ENCODE measurements around the gene AK1. TPM values are rescaled to one million over a fixed set of nuclear protein-coding genes. Genes with fewer than 3 reads are reported as not detected.

The AK1 gene
- total RNA-seq, 2 donors from 2014 or later = 19.0 to 22.8 TPM

DNA sequence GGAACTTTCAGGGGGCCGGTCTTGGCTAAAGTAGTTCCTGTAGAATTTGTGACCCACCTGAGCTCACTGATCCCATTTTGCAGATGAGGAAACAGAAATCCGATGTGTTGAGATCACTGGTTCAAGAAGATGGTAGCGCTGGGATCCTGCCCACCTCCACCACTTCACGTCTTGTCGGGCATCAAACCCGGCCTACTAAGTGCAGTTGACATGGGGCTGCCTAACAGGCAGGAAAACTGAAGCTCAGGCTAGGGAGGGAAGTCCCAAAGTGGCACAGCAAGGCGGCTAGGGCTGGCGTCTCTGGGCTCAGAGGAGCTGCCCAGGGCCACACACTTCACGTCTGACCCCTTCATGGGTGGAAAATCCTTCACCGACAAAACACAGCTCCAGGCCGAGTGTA is 22.5 kb downstream of the AK1 start:
- Histone ChIP-seq H3K4me3 (ENCODE audit: low read length) (no peak overlapping the region), H3K9ac (ENCODE audit: extremely low read depth, low read length, poor library complexity, severe bottlenecking) (no peak overlapping the region), H3K36me3 (ENCODE audit: control insufficient read depth, insufficient read depth, low read length) (no peaks in the 10 kb centered on the region), H3K27ac (ENCODE audit: low read depth, low read length) (no peak overlapping the region), H3K4me1 (ENCODE audit: control insufficient read depth, insufficient read depth, low read length) (no peaks in the 10 kb centered on the region), H3K9me3 (ENCODE audit: control insufficient read depth, low read length) (no peaks in the 10 kb centered on the region), H3K27me3 (ENCODE audit: control insufficient read depth, insufficient read depth, low read length, poor library complexity, severe bottlenecking) (no peaks in the 10 kb centered on the region)
- Mint-ChIP-seq H3K4me3 (no peak overlapping the region), H3K4me1 (peaks cover 14% of the 10 kb centered on the region), H3K36me3 (ENCODE audit: low read depth) (no peaks in the 10 kb centered on the region), H3K27me3 (ENCODE audit: insufficient read depth) (no peaks in the 10 kb centered on the region), H3K9me3 (no peaks in the 10 kb centered on the region), H3K27ac (no peak overlapping the region)
- WGBS, 2 experiments (ENCODE audit: insufficient coverage in 1 of 2, insufficient read length in 1 of 2) = 94 to 96% methylated on average over 11 of the region's 11 CpGs
- TF ChIP-seq, protein P1, sequence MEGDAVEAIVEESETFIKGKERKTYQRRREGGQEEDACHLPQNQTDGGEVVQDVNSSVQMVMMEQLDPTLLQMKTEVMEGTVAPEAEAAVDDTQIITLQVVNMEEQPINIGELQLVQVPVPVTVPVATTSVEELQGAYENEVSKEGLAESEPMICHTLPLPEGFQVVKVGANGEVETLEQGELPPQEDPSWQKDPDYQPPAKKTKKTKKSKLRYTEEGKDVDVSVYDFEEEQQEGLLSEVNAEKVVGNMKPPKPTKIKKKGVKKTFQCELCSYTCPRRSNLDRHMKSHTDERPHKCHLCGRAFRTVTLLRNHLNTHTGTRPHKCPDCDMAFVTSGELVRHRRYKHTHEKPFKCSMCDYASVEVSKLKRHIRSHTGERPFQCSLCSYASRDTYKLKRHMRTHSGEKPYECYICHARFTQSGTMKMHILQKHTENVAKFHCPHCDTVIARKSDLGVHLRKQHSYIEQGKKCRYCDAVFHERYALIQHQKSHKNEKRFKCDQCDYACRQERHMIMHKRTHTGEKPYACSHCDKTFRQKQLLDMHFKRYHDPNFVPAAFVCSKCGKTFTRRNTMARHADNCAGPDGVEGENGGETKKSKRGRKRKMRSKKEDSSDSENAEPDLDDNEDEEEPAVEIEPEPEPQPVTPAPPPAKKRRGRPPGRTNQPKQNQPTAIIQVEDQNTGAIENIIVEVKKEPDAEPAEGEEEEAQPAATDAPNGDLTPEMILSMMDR (conservative IDR thresholded peaks at IDR 0.05) = no peak
- no peak for DNase-seq

DNA sequence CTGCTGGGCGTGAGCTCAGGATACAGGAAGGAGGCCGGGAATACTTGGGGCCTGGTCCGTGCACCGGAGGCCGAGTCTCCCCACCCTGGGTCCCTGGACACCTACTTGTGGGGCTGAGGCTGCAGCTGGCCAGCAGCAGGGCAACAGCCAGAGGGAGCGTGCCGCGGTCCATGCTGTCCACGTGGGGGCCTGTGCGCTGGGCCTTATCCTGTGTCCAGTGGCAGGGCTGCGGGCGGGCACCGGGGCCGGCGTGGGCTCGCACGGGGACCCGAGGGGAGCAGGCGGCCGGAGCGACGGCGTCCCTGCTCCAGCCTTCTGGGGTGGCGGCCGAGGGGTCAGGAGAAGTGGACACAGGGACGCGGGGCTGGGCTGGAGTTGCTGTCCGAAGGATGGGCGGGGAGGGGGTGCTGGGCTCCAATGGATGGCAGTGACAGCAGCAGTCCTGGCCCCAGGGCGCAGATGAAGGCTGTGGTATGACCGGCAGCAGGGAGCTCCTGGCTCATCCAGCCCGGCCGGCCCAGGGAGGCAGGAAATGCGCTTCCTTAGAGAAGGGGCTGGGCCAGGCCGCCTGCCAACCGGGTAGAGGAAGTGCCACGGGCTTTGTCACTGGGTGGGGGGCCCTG is 23.2 kb downstream of the AK1 start, which contains the start of gene ENG:
ENG (minus strand) TSS at position 475 of the 623 bp plus-strand sequence; CDS start at position 172, 303 bp downstream.
- no peaks in the 10 kb centered on the region for H3K4me1 ChIP-seq (ENCODE audit: control insufficient read depth, insufficient read depth, low read length)
- no peaks in the 10 kb centered on the region for H3K36me3 ChIP-seq (ENCODE audit: control insufficient read depth, insufficient read depth, low read length)
- no peak within 1 kb of the TSS for H3K9ac ChIP-seq (ENCODE audit: extremely low read depth, low read length, poor library complexity, severe bottlenecking)
- peak; percentile 83 for DNase-seq
- H3K4me3 ChIP-seq (ENCODE audit: low read length) = no peak within 1 kb of the TSS
- no peaks in the 10 kb centered on the region for H3K36me3 Mint-ChIP-seq (ENCODE audit: low read depth)
- 84 to 85% methylated on average over 6 to 36 of the region's 37 CpGs for WGBS, 2 experiments (ENCODE audit: insufficient coverage in 1 of 2, insufficient read length in 1 of 2)
- peaks cover 4% of the 10 kb centered on the region for H3K9me3 ChIP-seq (ENCODE audit: control insufficient read depth, low read length)
- H3K4me3 Mint-ChIP-seq = no peak within 1 kb of the TSS
- H3K27ac Mint-ChIP-seq = no peak within 1 kb of the TSS
- H3K9me3 Mint-ChIP-seq = peaks cover 2% of the 10 kb centered on the region
- TF ChIP-seq, protein P1 (conservative IDR thresholded peaks at IDR 0.05) = no peak
- H3K27ac ChIP-seq (ENCODE audit: low read depth, low read length) = no peak within 1 kb of the TSS
- H3K27me3 Mint-ChIP-seq (ENCODE audit: insufficient read depth) = no peaks in the 10 kb centered on the region
- no peaks in the 10 kb centered on the region for H3K27me3 ChIP-seq (ENCODE audit: control insufficient read depth, insufficient read depth, low read length, poor library complexity, severe bottlenecking)
- H3K4me1 Mint-ChIP-seq = peaks cover 14% of the 10 kb centered on the region

DNA sequence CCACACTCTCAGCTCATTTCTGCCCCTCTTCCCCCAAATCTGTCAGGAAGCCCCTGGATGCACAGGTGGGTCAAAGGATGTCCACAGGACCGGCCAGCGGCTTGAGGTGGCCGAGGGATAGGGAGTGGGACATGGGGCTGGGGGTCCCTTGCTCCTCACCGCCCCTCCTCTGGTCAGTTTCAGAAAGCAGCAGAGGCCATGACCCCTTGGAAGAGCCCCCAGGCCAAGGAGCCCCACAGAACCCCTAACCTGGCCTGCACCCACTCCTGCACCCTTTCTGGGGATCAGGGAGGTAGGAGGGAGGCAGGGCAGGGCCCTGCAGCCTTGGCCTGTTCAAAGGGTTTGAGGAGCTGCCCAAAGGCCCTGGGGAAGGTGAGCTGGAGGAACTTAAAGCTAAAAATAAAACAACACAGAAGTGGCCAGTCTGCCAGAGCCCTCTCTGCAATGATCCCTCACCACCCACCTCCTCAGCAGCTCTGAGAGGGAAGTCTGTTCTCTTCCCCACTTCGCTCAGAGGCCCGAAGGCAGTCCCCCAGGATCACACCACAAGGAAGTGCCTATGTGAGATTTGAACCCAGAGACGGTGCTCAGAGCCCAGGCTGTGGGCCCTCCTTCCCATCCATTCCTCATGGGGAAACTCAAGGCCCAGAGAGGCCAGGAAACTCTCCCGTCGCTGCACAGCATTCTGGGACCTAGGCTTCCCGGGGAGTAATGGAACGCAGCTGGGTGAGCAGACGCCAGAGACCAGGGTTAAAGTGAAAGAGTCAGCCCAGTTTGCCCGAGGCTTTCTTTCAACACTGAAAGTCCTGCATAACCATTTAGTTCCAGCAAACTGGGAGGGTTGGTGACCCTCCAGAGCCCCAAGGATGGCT is 23.9 kb downstream of the AK1 start:
- Mint-ChIP-seq H3K9me3 (peaks cover 10% of the 10 kb centered on the region), H3K27me3 (ENCODE audit: insufficient read depth) (no peaks in the 10 kb centered on the region), H3K36me3 (ENCODE audit: low read depth) (no peaks in the 10 kb centered on the region), H3K27ac (no peak overlapping the region), H3K4me3 (no peak overlapping the region), H3K4me1 (peaks cover 11% of the 10 kb centered on the region)
- Histone ChIP-seq H3K4me3 (ENCODE audit: low read length) (no peak overlapping the region), H3K9me3 (ENCODE audit: control insufficient read depth, low read length) (peaks cover 11% of the 10 kb centered on the region), H3K27me3 (ENCODE audit: control insufficient read depth, insufficient read depth, low read length, poor library complexity, severe bottlenecking) (no peaks in the 10 kb centered on the region), H3K4me1 (ENCODE audit: control insufficient read depth, insufficient read depth, low read length) (no peaks in the 10 kb centered on the region), H3K27ac (ENCODE audit: low read depth, low read length) (no peak overlapping the region), H3K9ac (ENCODE audit: extremely low read depth, low read length, poor library complexity, severe bottlenecking) (no peak overlapping the region), H3K36me3 (ENCODE audit: control insufficient read depth, insufficient read depth, low read length) (no peaks in the 10 kb centered on the region)
- TF ChIP-seq, protein P1 (conservative IDR thresholded peaks at IDR 0.05) = no peak
- no peak for DNase-seq
- WGBS, 2 experiments (ENCODE audit: insufficient coverage in 1 of 2, insufficient read length in 1 of 2) = 77 to 84% methylated on average over 4 to 13 of the region's 13 CpGs

All from endodermal cell (in vitro differentiated cells).